RWPE2 (cell line): ENCODE data around the gene PINK1.

Experiments
- ATAC-seq: fragments of 200-7000 bp; cut with Tn5 transposase; 3 replicates; pipeline ENCODE4 v1.9.1; 2021; ENCODE audit warnings: low read depth
- DNase-seq: peaks from one replicate; pipeline ENCODE4 v3.0.0-alpha.2; 2020; ENCODE audit warnings: low spot score
- H3K27ac ChIP-seq: fragments of 450-650 bp; 2 replicates; pipeline ENCODE4 v1.5.1; 2017; ENCODE audit warnings: mild to moderate bottlenecking; ENCODE audit not compliant: poor library complexity, severe bottlenecking
- H3K27me3 ChIP-seq: fragments of 250-450 bp; sonication (Bioruptor Pico); 2 replicates; pipeline ENCODE4 v1.5.1; 2021; ENCODE audit warnings: mild to moderate bottlenecking, moderate library complexity; ENCODE audit not compliant: insufficient read depth, poor library complexity, severe bottlenecking
- H3K36me3 ChIP-seq: fragments of 250-450 bp; sonication (Bioruptor Pico); 2 replicates; pipeline ENCODE4 v1.5.1; 2020; ENCODE audit warnings: low read depth, mild to moderate bottlenecking, moderate library complexity
- H3K4me1 ChIP-seq: fragments of 250-450 bp; sonication (Bioruptor Pico); 2 replicates; pipeline ENCODE4 v1.5.1; 2021; ENCODE audit warnings: mild to moderate bottlenecking, moderate library complexity; ENCODE audit not compliant: insufficient read depth, poor library complexity, severe bottlenecking
- H3K4me3 ChIP-seq: fragments of 250-450 bp; sonication (Bioruptor Pico); 2 replicates; pipeline ENCODE4 v1.5.1; 2021; ENCODE audit warnings: mild to moderate bottlenecking, moderate library complexity; ENCODE audit not compliant: severe bottlenecking
- H3K9me3 ChIP-seq: fragments of 250-450 bp; sonication (Bioruptor Pico); 2 replicates; pipeline ENCODE4 v1.5.1; 2021; ENCODE audit warnings: mild to moderate bottlenecking, moderate library complexity; ENCODE audit not compliant: severe bottlenecking
- CTCF ChIP-seq: fragments of 450-650 bp; IDR thresholded peaks from one replicate; pipeline ENCODE4 v1.5.1; 2017; ENCODE audit warnings: mild to moderate bottlenecking, moderate library complexity; ENCODE audit not compliant: poor library complexity, severe bottlenecking

PINK1 gene

GRCh38 chr1:20594746-20595145 lies 38.5 kb upstream of the PINK1 start:
- peaks cover under 1% of the 10 kb centered on the region for H3K4me1 ChIP-seq
- DNase-seq, result no peak
- no peaks in the 10 kb centered on the region for H3K27me3 ChIP-seq
- peaks cover 4% of the 10 kb centered on the region; the same call in 1 of the 2 replicates for H3K36me3 ChIP-seq
- H3K4me3 ChIP-seq, result no peak overlapping the region
- no peak for TF ChIP-seq CTCF
- H3K9me3 ChIP-seq, result no peaks in the 10 kb centered on the region
- ATAC-seq, result no peak
- H3K27ac ChIP-seq, result no peak overlapping the region

GRCh38 chr1:20596106-20596505 lies 37.2 kb upstream of the PINK1 start:
- H3K27ac ChIP-seq, result no peak overlapping the region
- no peaks in the 10 kb centered on the region for H3K9me3 ChIP-seq
- H3K4me3 ChIP-seq, result no peak overlapping the region
- peaks cover 13% of the 10 kb centered on the region for H3K4me1 ChIP-seq
- peaks cover 4% of the 10 kb centered on the region; the same call in 1 of the 2 replicates for H3K36me3 ChIP-seq
- no peak for DNase-seq
- TF ChIP-seq CTCF, result no peak
- no peak for ATAC-seq
- no peaks in the 10 kb centered on the region for H3K27me3 ChIP-seq

GRCh38 chr1:20597650-20598049 lies 35.6 kb upstream of the PINK1 start:
- Histone ChIP-seq H3K27me3 (no peaks in the 10 kb centered on the region), H3K9me3 (no peaks in the 10 kb centered on the region), H3K4me3 (no peak overlapping the region), H3K36me3 (0 out of 2 replicates have a peak, but pooled peaks cover 4% of the 10 kb centered on the region), H3K4me1 (peaks cover 26% of the 10 kb centered on the region), H3K27ac (no peak overlapping the region)
- no peak for TF ChIP-seq CTCF
- ATAC-seq (no peak), DNase-seq (no peak)

GRCh38 chr1:20600156-20600555 lies 33.1 kb upstream of the PINK1 start:
- TF ChIP-seq CTCF, result no peak
- DNase-seq (no peak), ATAC-seq (no peak)
- no peaks in the 10 kb centered on the region for H3K27me3 ChIP-seq
- peak overlapping the region; percentile 81 for H3K27ac ChIP-seq
- H3K4me3 ChIP-seq, result no peak overlapping the region
- H3K4me1 ChIP-seq, result peaks cover 51% of the 10 kb centered on the region
- H3K36me3 ChIP-seq, result peaks cover 6% of the 10 kb centered on the region; the same call in 1 of the 2 replicates
- no peaks in the 10 kb centered on the region for H3K9me3 ChIP-seq

- ATAC-seq (peak; percentile 32; the same call in 2 of the 3 replicates), DNase-seq (no peak)
- H3K4me1 ChIP-seq, result peaks cover 51% of the 10 kb centered on the region
- H3K36me3 ChIP-seq, result peaks cover 6% of the 10 kb centered on the region; the same call in 1 of the 2 replicates
- H3K4me3 ChIP-seq, result no peak overlapping the region
- no peaks in the 10 kb centered on the region for H3K9me3 ChIP-seq
- H3K27ac ChIP-seq, result peak overlapping the region; percentile 81
- no peaks in the 10 kb centered on the region for H3K27me3 ChIP-seq
- TF ChIP-seq CTCF, result no peak
Measured at GRCh38 chr1:20601129-20601825, 32.0 kb upstream of the PINK1 start.
